ENCODE measurements around the gene CDHR5.
A peak's percentile ranks its signal among the peaks of the same experiment; 100 is the strongest.

CDHR5 gene

DNA sequence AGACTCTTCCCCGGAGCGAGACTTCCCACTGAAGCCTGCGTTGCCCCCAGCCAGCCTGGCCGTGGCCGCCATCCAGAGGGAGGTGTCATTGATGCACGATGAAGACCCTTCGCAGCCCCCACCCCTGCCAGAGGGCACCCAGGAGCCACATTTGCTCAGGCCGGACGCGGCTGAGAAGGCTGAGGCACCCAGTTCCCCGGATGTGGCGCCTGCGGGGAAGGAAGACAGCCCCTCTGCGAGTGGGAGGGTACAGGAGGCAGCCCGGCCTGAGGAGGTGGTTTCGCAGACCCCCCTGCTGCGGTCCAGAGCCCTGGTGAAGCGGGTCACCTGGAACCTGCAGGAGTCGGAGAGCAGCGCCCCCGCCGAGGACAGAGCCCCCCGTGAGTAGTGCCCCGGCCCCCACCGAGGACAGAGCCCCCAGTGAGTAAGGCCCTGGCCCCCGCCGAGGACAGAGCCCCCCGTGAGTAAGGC lies 15.4 kb downstream of the CDHR5 start:
- no peak for DNase-seq

DNA sequence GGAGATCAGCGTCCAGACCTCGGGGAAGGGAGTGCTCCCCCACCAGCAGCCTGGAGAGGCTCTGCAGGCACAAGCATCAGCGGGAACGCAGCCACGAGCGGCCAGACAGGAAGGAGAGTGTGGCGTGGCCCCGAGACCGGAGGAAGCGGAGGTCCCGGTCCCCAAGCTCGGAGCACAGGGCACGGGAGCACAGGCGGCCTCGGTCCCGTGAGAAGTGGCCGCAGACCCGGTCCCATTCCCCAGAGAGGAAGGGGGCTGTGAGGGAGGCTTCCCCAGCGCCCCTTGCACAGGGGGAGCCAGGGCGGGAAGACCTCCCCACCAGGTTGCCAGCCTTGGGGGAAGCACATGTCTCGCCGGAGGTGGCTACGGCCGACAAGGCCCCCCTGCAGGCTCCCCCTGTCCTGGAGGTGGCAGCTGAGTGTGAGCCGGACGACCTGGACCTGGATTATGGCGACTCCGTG lies 15.9 kb downstream of the CDHR5 start:
- DNase-seq = no peak

- DNase-seq = no peak
These were observed 16.6 kb downstream of the CDHR5 start for GRCh38 chr11:607971-608659.

DNA sequence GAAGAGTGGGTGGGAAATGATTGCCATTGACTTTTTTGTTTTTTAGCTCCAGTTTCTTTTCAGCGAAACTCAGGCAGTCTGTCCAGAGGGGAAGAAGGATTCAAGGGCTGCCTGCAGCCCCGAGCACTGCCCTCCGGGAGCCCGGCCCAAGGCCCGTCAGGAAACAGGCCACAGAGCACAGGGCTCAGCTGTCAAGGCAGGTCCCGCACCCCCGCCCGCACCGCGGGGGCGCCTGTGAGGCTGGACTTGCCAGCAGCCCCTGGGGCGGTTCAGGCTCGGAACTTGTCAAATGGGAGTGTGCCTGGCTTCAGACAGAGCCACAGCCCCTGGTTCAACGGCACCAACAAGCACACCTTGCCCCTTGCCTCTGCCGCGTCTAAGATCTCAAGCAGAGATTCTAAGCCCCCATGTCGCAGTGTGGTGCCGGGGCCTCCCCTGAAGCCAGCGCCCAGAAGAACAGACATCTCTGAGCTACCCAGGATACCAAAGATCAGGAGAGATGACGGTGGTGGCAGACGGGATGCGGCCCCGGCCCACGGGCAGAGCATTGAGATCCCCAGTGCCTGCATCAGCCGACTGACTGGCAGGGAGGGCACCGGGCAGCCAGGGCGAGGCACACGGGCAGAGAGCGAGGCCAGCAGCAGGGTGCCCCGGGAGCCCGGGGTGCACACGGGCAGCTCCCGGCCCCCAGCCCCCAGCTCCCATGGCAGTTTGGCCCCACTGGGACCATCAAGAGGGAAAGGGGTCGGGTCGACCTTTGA lies 17.6 kb downstream of the CDHR5 start:
- DNase-seq = no peak

DNA sequence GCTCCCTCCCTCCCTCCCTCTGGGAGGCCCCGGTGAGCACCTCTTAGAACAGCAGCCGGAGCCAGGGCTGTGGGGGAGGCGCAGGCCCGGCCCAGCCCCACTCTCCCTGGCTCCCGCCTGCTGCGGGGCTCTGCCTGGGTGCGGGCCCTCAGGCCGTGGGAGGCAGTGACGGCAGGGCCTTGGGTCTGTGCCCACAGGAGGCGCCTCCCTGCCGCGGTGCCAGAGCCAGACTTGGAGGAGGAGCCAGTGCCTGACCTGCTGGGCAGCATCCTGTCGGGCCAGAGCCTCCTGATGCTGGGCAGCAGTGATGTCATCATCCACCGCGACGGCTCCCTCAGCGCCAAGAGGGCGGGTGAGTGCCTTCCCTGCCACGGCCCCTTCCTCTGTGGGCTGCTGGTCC lies 18.5 kb downstream of the CDHR5 start:
- no peak for DNase-seq

GRCh38 chr11:605286-606129 lies 19.2 kb downstream of the CDHR5 start:
- DNase-seq = no peak

GRCh38 chr11:603154-603553 lies 21.6 kb downstream of the CDHR5 start:
- DNase-seq = no peak

DNA sequence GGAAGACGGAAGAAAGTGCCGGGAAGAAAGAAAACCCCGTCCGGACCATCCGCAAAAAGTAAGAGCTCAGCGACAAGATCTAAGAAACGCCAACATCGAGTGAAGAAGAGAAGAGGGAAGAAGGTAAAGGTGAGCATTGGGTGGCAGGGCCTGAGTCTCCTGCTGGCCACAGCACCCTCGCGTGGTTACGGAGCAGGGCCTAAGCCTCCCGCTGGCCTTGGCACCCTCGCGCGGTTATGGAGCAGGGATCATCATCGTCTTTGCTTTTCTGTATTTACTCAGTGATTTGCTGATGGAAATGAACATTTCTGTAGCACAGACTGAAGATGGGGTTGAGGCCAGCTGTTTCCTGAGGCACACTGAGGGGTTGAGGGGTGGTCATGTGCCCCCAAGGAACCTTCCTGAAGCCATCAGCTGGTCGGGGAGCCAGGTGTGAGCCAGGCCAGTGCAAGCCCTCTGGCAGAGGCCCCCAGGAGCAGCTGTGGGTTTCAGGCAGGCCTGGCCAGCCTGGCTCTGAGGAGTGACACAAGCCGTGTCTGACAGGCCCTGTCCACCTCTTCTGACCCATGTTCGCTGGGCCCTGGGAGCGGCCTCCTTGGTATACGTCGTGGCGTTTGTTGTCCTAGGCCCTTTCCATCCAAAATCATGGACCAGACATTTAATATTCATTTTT lies 23.0 kb downstream of the CDHR5 start:
- no peak for DNase-seq

DNA sequence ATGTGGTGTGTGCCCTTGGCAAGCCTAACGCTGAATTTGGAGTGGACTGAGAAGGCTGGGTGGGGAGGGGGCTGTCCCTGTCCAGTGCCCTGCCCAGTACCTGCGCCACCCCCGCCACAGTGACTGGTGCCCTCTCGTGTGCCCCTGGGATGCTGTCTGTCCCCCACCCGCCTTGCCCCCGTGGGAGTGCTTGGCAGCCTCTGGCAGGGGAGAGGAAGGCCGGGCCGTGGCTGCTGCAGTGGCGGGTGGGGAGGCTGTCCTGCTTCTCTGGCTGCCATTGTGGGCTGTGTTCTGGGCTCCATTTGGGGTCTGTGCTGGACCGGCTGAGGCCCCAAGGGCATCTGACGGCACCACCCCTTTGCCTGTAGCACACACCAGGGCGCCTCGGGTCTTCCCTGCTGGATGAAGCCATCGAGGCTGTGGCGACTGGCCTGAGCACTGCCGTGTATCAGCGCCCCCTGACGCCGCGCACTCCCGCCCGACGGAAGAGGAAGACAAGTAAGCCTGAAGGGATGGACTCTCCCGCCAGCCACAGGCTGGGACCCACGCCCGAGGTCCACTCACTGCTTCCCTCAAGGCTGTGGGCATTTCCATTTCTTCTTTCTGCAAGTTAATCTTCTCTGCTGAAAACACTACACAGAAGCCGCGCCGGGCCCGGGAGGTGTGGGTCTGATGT lies 26.6 kb downstream of the CDHR5 start:
- no peak for DNase-seq

DNA sequence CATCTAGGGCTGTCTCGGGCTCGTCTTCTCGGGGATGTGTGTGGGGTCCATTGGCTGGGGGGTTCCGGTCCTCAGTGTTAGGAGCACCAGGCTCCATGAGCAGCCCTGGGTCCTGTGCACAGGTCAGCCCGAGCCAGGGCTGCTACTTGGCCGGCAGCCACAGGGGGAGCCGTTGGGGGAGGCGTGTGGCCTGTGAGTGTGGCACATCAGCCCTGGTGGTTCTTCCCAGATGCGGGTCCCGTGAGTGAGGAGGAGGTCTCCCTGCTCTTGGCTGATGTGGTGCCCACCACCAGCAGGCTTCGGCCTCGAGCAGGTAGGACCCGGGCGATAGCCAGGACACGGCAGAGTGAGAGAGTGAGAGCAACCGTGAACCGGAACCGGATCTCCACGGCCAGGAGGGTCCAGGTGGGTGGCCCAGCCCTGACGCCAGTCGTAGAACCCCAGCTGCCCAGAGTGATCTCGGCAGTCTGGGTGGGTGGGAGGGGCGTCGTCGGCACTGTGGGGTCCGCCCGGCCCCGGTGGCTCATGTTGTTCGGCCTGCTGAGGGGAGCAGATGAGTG lies 27.5 kb downstream of the CDHR5 start:
- no peak for DNase-seq

- no peak for DNase-seq
These were observed 28.4 kb downstream of the CDHR5 start for GRCh38 chr11:596374-596773.

DNA sequence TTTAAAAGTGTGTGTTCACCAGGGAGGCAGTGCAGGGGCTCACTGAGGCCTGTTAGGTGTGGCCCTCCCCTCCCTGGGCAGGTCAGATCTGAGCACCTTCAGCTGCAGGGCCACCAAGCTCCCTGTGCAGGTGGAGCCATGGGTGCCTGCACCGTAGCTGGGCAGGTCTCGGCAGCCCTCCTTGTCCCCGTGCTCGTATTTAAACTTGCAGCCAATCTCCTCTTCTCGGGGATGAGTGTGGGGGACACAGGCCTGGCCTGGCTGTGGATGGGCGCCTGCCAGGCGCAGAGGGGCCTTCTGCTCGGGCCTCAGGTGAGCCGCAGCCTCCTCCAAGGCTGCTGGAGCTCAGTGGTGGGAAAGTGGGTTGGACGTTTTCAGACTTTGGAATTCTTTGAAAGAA lies 29.4 kb downstream of the CDHR5 start:
- DNase-seq = no peak

- DNase-seq = no peak
These were observed 31.4 kb downstream of the CDHR5 start for GRCh38 chr11:593347-593746.

GRCh38 chr11:592918-593317 lies 31.8 kb downstream of the CDHR5 start:
- DNase-seq = no peak

GRCh38 chr11:592501-592900 lies 32.3 kb downstream of the CDHR5 start:
- no peak for DNase-seq

GRCh38 chr11:590997-591396 lies 33.8 kb downstream of the CDHR5 start:
- DNase-seq = no peak

GRCh38 chr11:589798-590197 lies 35.0 kb downstream of the CDHR5 start:
- no peak for DNase-seq

DNA sequence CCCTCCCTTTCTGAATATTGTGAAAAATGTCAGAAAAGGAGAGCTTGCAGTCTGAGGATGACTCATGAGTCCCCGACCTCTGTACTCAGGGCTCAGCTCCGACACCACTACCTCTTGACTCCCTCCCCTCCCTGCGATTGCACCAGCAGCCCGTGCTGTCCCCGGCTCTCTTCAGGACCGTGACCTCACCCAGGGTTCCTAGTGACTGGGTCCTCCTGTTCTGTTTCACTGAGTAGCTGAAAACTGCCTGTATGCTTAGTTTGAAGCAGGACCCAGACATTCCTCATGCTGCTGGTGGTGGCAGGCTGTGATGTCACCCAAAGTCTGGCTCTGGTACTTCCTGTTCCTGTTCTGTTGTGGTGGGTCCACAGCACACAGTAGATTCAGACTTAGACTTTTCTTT lies 36.8 kb downstream of the CDHR5 start:
- DNase-seq = peak; percentile 77

GRCh38 chr11:587546-587945 lies 37.2 kb downstream of the CDHR5 start:
- DNase-seq = no peak

DNA sequence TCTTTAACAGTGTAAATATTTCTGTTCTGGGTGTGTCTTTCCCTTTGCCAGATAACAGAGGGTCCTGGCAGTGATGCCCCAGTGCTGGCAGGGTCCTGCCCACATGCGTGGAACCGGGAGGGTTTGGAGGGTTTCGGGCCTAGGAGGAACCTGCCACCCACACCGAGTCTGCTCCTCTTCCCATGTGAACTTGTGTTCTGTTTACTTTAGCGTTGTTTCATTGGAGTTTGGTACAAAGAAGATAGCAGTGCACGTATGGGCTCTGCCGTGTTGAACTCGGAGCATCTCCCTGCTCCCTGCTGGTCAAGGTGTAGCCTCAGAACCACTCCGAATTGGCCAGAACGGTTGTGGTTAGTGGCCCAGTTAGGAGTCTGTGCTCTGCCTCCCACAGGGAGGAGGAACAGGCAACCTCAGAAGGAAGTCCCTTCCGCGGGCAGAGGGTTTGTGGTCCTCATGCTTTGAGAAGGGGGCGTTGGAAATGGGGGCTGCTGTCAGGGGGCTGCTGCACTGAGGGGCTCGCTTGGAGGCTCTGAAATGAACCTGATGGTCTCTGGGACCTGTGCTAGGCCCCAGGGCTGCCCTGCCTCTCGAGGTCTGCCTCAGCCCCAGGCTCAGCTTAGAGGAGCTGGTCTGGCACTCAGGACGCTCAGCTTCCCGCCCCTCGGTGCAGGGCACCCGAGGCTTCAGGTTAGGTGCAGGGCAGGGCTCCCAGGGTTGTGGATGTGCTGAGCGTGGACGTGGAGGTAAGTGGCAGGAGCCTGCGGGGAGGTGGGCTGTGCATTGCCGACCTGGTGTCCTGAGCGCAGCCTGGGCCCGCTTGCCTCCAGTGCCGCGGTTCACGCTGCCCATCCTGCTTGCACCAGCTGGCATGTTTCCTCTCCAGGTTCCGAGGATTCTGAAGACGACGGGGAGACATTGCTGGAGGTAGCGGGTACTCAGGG lies 38.1 kb downstream of the CDHR5 start:
- DNase-seq = no peak

GRCh38 chr11:584287-584686 lies 40.5 kb downstream of the CDHR5 start:
- no peak for DNase-seq

All from HCEC 1CT (cell line).